Lung (tissue), 12 donors: ENCODE measurements around the gene NLRP6. TPM values are rescaled to one million over a fixed set of nuclear protein-coding genes. Genes with fewer than 3 reads are reported as not detected.
"Not testable (repeated sequence)": the region's sequence is repeated elsewhere in the genome, so short reads cannot be mapped to it uniquely, and the experiment has no call there.

Source experiments
- ATAC-seq: fragments of 200-7000 bp; cut with Tn5 transposase; one replicate; pipeline ENCODE4 v1.9.1; 2020; ENCODE audit warnings: moderate number of reproducible peaks; ENCODE audit not compliant: insufficient read depth, low FRiP score
- DNase-seq, 3 donors: peaks; one replicate each; pipeline ENCODE4 v3.0.0-alpha.2; 2013 to 2017
- H3K27ac ChIP-seq, 2 donors: one replicate each; pipeline ENCODE4 v1.5.1; 2013; ENCODE audit warnings: mild to moderate bottlenecking in 2 of 2, moderate library complexity in 2 of 2, control low read depth in 1 of 2, inconsistent platforms in 1 of 2, low read depth in 1 of 2, low read length in 1 of 2
- H3K27me3 ChIP-seq, 3 donors: one replicate each; pipeline ENCODE4 v1.5.1; 2013; ENCODE audit warnings: low read length in 2 of 3; ENCODE audit not compliant: control insufficient read depth in 3 of 3, insufficient read depth in 3 of 3
- H3K36me3 ChIP-seq, 4 donors: one replicate each; pipeline ENCODE4 v1.5.1; 2013; ENCODE audit warnings: low read length in 4 of 4, mild to moderate bottlenecking in 1 of 4, moderate library complexity in 1 of 4; ENCODE audit not compliant: control insufficient read depth in 4 of 4, insufficient read depth in 4 of 4
- H3K4me1 ChIP-seq, 5 donors: one replicate each; pipeline ENCODE4 v1.5.1; 2013; ENCODE audit warnings: low read length in 5 of 5, mild to moderate bottlenecking in 2 of 5, moderate library complexity in 1 of 5; ENCODE audit not compliant: control insufficient read depth in 5 of 5, insufficient read depth in 5 of 5
- H3K4me3 ChIP-seq: one replicate; pipeline ENCODE4 v1.5.1; 2013; ENCODE audit warnings: mild to moderate bottlenecking, control low read depth, moderate library complexity
- H3K9ac ChIP-seq, 2 donors: one replicate each; pipeline ENCODE4 v1.5.1; 2013; ENCODE audit warnings: low read length in 2 of 2, control low read depth in 1 of 2; ENCODE audit not compliant: insufficient read depth in 1 of 2
- H3K9me3 ChIP-seq, 4 donors: one replicate each; pipeline ENCODE4 v1.5.1; 2013; ENCODE audit warnings: low read length in 3 of 4, mild to moderate bottlenecking in 1 of 4, moderate library complexity in 1 of 4; ENCODE audit not compliant: control insufficient read depth in 4 of 4, insufficient read depth in 3 of 4
- WGBS, 2 donors: extraction: QIAGEN DNeasy Blood & Tissue Kit; methylation state at CpG; one replicate each; pipeline ENCODE4 v1.1.7; 2013; 5-methylcytosine and 5-hydroxymethylcytosine counted together
- polyA plus RNA-seq, 2 donors: library from polyadenylated mRNA; stranded (reverse); fragments of 200-250 nt; gene quantifications; one replicate each; pipeline ENCODE4 v1.2.1, GENCODE V29; 2013
- total RNA-seq, 2 donors: library from RNA; depleted of rRNA in 1 of 2; stranded (reverse); fragments of >200 nt in 1 of 2; gene quantifications; one replicate each; pipeline ENCODE4 v1.2.1, GENCODE V29; 2014 to 2021
- TF ChIP-seq, protein P1 (sequence below): IDR thresholded peaks from 2 replicates; pipeline ENCODE4 v1.5.1; 2012; ENCODE audit warnings: mild to moderate bottlenecking; ENCODE audit errors: control extremely low read depth, extremely low read depth
- donor health status: control.
- donor health status: control.
- donor health status: Bipolar disorder and iron deficiency.
- donor health status: healthy.
- donor health status: DM: yes; HTN: yes; CAD: no.

Gene NLRP6
- total and polyA plus RNA-seq, 4 donors = 0.08 to 9.6 (median 2.4) TPM

- ATAC-seq = peak; percentile 3
- WGBS, 2 donors = 13 to 30% methylated on average over 18 to 20 of the region's 29 CpGs
- Histone ChIP-seq H3K27ac (peak overlapping the region; percentile 69 to 92), H3K9ac (peak overlapping the region in 1 of 2 donors; percentile 68), H3K4me1 (peaks cover 0 to 30% (median 8%) of the 10 kb centered on the region in 5 donors), H3K27me3 (peaks cover 0 to 20% (median 16%) of the 10 kb centered on the region in 3 donors), H3K4me3 (peak overlapping the region; percentile 96)
- H3K36me3 ChIP-seq, H3K9me3 ChIP-seq, DNase-seq: not testable (repeated sequence)
These were observed 41.1 kb downstream of the NLRP6 start for GRCh38 chr11:319121-319887.

DNA sequence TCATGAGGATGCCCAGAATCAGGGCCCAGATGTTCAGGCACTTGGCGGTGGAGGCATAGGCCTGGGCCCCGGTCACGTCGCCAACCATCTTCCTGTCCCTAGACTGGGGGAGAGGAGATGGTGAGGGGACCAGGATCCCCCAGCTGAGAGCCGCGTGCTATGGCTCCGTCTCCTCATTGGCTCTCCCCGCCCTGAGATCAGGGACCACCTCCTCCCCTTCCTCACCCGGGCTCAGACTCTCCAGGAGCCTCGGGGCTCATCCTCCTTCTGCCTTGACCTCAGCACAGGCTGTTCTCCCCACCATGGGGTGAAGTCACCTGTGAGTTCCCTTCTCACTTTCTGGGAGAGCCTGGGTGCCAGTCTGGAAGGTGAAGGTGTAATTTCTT is 41.7 kb downstream of the NLRP6 start:
- peak overlapping the region; percentile 21 to 92 for H3K27ac ChIP-seq
- H3K9me3 ChIP-seq, H3K36me3 ChIP-seq, ATAC-seq, DNase-seq: not testable (repeated sequence)
- peak overlapping the region; percentile 96 for H3K4me3 ChIP-seq
- H3K9ac ChIP-seq = peak overlapping the region in 1 of 2 donors; percentile 68
- peaks cover 0 to 32% (median 8%) of the 10 kb centered on the region in 5 donors for H3K4me1 ChIP-seq
- 9% methylated on average over 6 to 9 of the region's 10 CpGs for WGBS, 2 donors
- peaks cover 0 to 20% (median 16%) of the 10 kb centered on the region in 3 donors for H3K27me3 ChIP-seq

DNA sequence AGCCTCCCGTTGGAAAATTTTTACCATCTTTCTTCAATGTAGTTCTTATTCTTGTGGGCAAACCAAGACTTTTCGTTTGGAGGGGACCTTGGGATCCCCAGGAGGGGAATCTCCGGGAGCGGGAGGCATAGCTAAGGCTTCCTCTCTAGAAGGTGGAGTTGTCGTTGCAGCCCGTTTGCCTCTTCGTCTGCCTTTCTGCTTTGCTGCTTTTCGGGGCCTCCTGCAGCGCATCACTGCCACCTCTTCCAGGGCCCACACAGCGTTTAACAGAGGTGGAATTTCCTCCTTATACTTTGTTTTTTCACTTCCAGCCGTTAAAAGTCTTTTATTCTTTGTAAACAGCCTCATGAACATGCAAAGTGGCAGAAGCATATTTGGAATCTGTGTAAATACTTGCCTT is 45.9 kb downstream of the NLRP6 start:
- TF ChIP-seq, protein P1, sequence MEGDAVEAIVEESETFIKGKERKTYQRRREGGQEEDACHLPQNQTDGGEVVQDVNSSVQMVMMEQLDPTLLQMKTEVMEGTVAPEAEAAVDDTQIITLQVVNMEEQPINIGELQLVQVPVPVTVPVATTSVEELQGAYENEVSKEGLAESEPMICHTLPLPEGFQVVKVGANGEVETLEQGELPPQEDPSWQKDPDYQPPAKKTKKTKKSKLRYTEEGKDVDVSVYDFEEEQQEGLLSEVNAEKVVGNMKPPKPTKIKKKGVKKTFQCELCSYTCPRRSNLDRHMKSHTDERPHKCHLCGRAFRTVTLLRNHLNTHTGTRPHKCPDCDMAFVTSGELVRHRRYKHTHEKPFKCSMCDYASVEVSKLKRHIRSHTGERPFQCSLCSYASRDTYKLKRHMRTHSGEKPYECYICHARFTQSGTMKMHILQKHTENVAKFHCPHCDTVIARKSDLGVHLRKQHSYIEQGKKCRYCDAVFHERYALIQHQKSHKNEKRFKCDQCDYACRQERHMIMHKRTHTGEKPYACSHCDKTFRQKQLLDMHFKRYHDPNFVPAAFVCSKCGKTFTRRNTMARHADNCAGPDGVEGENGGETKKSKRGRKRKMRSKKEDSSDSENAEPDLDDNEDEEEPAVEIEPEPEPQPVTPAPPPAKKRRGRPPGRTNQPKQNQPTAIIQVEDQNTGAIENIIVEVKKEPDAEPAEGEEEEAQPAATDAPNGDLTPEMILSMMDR = no peak
- peak overlapping the region in 1 of 2 donors; percentile 65 for H3K27ac ChIP-seq
- peak overlapping the region in 1 of 2 donors; percentile 62 for H3K9ac ChIP-seq
- no peak for ATAC-seq
- H3K4me3 ChIP-seq = no peak overlapping the region
- H3K9me3 ChIP-seq = no peaks in the 10 kb centered on the region
- no peaks in the 10 kb centered on the region for H3K36me3 ChIP-seq
- no peaks in the 10 kb centered on the region for H3K27me3 ChIP-seq
- peak in 2 of 3 donors; percentile 75 to 78 for DNase-seq
- peaks cover 0 to 49% (median 14%) of the 10 kb centered on the region in 5 donors for H3K4me1 ChIP-seq
- 70 to 73% methylated on average over 11 of the region's 11 CpGs for WGBS, 2 donors

DNA sequence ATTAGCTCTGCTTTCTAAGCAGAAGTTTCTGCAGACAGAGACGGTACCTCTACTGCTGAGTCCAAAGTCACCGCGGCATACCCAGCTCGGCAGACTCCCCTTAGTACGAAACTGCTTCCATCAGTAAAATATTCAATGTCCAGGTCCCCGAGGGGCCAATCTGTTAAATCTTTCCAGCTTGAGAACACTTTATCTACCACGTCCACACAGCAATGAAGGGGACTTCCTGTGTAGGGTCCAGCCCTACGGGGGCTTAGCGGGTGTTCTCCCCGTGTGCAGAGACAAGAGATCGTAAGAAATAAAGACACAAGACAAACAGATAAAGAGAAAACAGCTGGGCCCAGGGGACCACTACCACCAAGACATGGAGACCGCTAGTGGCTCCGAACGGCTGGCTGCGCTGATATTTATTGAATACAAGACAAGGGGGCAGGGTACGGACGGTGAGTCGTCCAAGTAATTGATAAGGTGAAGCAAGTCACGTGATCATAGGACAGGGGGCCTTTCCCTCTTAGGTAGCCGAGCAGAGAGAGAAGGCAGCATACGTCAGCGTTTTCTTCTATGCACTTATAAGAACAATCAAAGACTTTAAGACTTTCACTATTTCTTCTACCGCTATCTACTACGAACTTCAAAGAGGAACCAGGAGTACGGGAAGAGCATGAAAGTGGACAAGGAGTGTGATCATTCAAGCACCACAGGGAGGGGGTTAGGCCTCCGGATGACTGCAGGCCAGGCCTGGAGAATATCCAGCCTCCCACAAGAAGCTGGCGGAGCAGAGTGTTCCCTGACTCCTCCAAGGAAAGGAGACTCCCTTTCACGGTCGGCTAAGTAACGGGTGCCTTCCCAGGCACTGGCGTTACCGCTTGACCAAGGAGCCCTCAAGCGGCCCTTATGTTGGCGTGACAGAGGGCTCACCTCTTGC is 46.6 kb downstream of the NLRP6 start:
- H3K4me1 ChIP-seq = peaks cover 0 to 46% (median 12%) of the 10 kb centered on the region in 5 donors
- peak overlapping the region in 1 of 2 donors; percentile 53 for H3K9ac ChIP-seq
- H3K36me3 ChIP-seq, H3K27me3 ChIP-seq, ATAC-seq, H3K4me3 ChIP-seq, H3K9me3 ChIP-seq: not testable (repeated sequence)
- 59 to 61% methylated on average over 27 to 30 of the region's 34 CpGs for WGBS, 2 donors
- peak in 2 of 3 donors; percentile 66 to 74 for DNase-seq
- peak overlapping the region; percentile 83 to 84 for H3K27ac ChIP-seq
